ENCODE measurements around the gene POU4F3. TPM values are rescaled to one million over a fixed set of nuclear protein-coding genes. Genes with fewer than 3 reads are reported as not detected.

The POU4F3 gene
- total RNA-seq, 4 donors from 2014 or later = not detected

GRCh38 chr5:146311278-146311677, 27.4 kb upstream of the POU4F3 start:
- TF ChIP-seq POLR2A (IDR thresholded peaks at IDR 0.05) (no peak), CTCF (IDR thresholded peaks at IDR 0.05) (no peak)
- intact Hi-C loops (cut with DNase I) = no loop called here
- H3K27me3 ChIP-seq = no peaks in the 10 kb centered on the region
- no peaks in the 10 kb centered on the region for H3K36me3 ChIP-seq
- no peak for DNase-seq
- 94% methylated on average over 5 of the region's 5 CpGs for WGBS, 2 donors
- no peak overlapping the region for H3K4me3 ChIP-seq (replicated peaks in 1 of 3)
- H3K4me1 ChIP-seq = no peaks in the 10 kb centered on the region
- H3K9me3 ChIP-seq = no peaks in the 10 kb centered on the region
- H3K27ac ChIP-seq = no peak overlapping the region

- intact Hi-C loops (cut with DNase I) = no loop called here
These were observed 25.6 kb upstream of the POU4F3 start for GRCh38 chr5:146313027-146313426.

GRCh38 chr5:146321571-146321970, 17.1 kb upstream of the POU4F3 start:
- Histone ChIP-seq H3K9me3 (no peaks in the 10 kb centered on the region), H3K36me3 (no peaks in the 10 kb centered on the region), H3K27me3 (no peaks in the 10 kb centered on the region), H3K4me1 (no peaks in the 10 kb centered on the region), H3K4me3 (replicated peaks in 1 of 3) (no peak overlapping the region), H3K27ac (no peak overlapping the region)
- intact Hi-C loops (cut with DNase I) = no loop called here
- 84 to 89% methylated on average over 1 of the region's 1 CpG for WGBS, 2 donors
- DNase-seq = no peak
- TF ChIP-seq POLR2A (IDR thresholded peaks at IDR 0.05) = no peak
- TF ChIP-seq CTCF (IDR thresholded peaks at IDR 0.05) = no peak

More at GRCh38 chr5:146313027-146313426, 25.6 kb upstream of the POU4F3 start:
- Histone ChIP-seq H3K4me1 (no peaks in the 10 kb centered on the region), H3K9me3 (no peaks in the 10 kb centered on the region), H3K27me3 (no peaks in the 10 kb centered on the region), H3K4me3 (replicated peaks in 1 of 3) (no peak overlapping the region), H3K36me3 (no peaks in the 10 kb centered on the region), H3K27ac (no peak overlapping the region)
- 43 to 50% methylated on average over 7 of the region's 7 CpGs for WGBS, 2 donors
- DNase-seq = no peak
- no peak for TF ChIP-seq CTCF (IDR thresholded peaks at IDR 0.05)
- no peak for TF ChIP-seq POLR2A (IDR thresholded peaks at IDR 0.05)

GRCh38 chr5:146327257-146327870, 11.3 kb upstream of the POU4F3 start:
- Histone ChIP-seq H3K27ac (no peak overlapping the region), H3K4me1 (no peaks in the 10 kb centered on the region), H3K4me3 (replicated peaks in 1 of 3) (no peak overlapping the region), H3K9me3 (no peaks in the 10 kb centered on the region), H3K36me3 (no peaks in the 10 kb centered on the region), H3K27me3 (no peaks in the 10 kb centered on the region)
- no peak for TF ChIP-seq POLR2A (IDR thresholded peaks at IDR 0.05)
- TF ChIP-seq CTCF (IDR thresholded peaks at IDR 0.05) = no peak
- 74 to 79% methylated on average over 7 of the region's 7 CpGs for WGBS, 2 donors
- intact Hi-C loops (cut with DNase I) = no loop called here
- no peak for DNase-seq

- intact Hi-C loops (cut with DNase I) = no loop called here
- H3K27me3 ChIP-seq = no peaks in the 10 kb centered on the region
- H3K27ac ChIP-seq = no peak overlapping the region
- no peaks in the 10 kb centered on the region for H3K4me1 ChIP-seq
- no peaks in the 10 kb centered on the region for H3K9me3 ChIP-seq
- DNase-seq = no peak
- no peaks in the 10 kb centered on the region for H3K36me3 ChIP-seq
- no peak overlapping the region for H3K4me3 ChIP-seq (replicated peaks in 1 of 3)
- TF ChIP-seq CTCF (IDR thresholded peaks at IDR 0.05) (no peak), POLR2A (IDR thresholded peaks at IDR 0.05) (no peak)
- 32 to 33% methylated on average over 1 of the region's 1 CpG for WGBS, 2 donors
These were observed 10.7 kb upstream of the POU4F3 start for GRCh38 chr5:146327989-146328388.
